GM21723 (cell line): ENCODE data around the gene TBC1D21.

Source experiments
- ATAC-seq: cut with Tn5 transposase; IDR thresholded peaks from one replicate; pipeline ENCODE4 v1.9.1; 2021; ENCODE audit warnings: mild to moderate bottlenecking, moderate library complexity; ENCODE audit not compliant: unreplicated experiment

Gene TBC1D21

DNA sequence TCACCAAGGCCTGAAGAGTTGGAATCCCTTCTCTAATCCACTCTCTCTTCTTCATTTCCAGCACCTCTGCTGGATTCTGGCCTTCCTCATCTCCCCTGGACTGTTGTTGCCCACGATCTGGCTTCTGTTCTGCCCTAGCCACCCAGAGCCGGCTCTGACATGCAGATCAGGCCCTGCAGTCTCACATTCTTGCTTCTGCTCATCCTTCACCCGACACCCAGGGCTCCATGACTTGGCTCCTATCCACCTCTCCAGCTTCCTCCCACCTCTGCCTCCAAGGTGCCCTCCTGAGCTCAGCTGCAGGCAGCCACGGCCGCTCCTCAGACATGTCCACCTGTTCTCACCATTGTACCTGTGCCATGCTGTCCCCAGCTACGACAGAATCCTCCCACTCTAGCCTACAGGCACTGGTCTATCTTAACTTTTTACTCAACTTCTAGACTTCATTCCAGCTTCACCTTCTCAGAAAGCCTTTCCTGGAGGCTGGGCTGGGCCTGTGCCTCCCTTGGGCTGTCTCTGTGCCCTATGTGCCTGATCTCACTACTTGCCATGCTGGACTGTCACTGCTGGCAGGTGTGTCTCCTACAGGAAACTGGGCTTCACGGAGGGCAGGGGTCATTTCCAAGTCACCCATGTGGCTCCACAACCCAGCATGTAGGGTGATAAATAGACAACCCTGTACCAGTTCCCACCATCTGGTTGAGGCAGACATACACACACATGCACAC, 16.0 kb upstream of the TBC1D21 start:
- no peak for ATAC-seq

DNA sequence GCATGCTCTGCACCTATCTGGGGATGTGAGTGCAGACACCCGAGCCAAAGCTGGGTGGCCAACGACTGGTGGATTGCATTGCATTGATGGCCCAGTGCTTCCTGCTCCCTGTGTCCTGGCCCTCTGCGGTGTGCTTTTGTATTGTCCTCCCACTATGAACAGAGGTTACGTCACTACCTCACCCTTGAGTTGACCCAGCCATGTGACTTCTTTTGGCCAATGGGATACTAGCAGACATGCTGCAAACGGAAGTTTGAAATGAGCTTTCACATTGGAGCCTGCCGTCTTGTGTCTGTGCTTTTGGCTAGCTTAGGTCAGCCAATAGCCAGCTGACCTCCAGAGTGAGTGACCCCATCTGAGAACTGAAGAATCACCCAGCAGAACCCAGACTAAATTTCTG, 15.3 kb upstream of the TBC1D21 start:
- ATAC-seq: no peak

DNA sequence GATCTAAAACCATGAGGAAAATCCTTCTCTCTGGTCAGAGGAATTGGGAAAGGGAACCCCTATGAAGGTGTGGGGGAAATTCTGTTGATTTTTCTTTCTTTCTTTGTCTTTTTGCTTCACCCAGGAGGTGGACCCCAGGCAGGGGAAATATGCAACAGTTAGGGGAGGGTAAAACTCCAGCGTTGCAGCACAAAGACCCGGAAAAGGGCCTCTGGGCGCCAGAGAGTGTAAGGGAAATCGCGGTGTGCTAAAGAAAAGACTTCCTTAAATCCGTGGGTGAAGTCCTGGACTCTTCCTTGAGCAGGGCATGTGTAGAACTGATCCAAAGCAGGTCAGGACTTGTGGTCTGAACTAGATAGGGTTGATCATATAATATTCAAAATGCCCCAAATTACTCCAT, 11.1 kb upstream of the TBC1D21 start:
- ATAC-seq: no peak

DNA sequence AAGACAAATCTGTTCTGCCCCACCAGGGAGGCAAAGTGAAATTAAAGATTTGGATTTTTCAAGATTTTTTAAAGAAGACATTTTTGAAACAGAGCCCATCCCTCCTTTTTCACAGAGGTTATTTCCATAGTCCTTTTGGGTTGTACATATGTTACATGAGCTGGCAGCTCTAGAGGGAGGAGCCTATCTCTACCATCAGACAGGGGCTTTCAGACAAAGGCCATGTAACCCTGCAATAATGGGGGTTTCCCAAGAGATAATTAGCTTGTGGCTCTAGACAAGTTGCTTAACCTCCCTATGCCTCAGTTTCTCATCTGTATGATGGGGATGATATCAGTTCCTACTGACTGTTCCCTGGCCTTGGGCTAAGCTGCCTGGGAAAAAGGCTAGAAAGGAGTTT, 8.0 kb upstream of the TBC1D21 start:
- no peak for ATAC-seq

DNA sequence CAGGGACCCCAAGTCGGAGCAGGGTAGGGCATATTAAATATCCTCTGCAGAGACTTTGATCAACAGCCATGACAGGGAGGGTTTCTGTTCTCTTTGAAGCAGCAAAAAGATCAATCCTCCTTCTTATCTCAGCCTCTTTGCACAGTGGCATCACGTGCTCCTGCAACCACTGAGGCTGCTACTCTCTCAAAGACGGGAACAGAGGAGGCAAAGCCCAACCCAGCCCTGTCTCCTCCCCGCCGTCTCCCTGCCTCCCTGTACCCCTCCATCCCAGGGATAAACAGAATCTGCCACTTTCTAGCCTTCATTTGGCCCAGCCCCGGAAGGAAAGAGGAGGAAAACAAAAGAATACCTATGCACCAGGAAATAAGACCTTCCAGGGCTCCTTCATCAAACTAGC, 7.5 kb upstream of the TBC1D21 start:
- ATAC-seq: no peak

DNA sequence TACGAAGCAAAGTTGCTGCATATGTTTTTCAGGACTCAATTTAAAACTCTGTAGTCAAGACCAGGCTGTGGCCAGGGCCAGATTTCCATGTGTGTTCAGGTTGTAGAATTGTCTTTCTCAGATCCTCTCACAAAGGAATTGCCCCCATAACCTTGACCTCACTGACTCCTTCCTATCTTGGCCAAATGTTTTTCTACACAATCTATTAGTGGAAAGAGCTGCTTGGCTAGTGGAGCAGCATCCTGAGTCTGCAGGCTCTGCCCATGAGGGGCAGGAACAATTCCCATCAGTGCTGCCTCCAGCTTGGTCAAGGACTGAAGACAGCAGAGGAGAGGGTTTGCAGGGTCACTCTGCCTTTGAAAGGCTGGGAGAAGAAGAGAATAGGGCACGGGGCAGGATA, 6.9 kb upstream of the TBC1D21 start:
- ATAC-seq: no peak

DNA sequence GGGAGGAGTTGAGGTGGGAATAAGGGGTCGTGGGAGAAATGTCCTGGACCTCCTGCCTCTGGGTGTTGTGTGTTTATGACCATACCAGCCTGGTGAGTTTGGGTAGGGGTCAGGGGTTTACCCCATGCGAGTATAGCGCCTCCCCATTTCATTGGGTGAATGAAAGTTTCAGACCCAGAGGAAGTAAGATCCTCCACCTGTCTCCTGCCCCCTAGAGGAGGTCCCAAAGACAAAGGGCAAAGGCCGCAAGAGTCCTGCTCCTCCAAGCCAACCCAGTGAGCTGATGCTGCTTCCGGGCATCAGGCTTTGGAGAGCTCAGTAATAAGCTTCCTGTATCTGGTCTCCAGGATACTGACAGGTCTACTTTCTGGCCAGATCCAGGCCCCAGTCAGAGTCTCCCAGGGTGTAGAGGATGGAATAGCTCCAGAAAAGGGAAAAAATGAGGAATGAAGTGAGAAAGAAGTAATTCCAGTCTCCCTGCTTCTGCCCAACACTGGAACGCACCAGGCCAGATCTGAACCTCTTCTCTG, 6.4 kb upstream of the TBC1D21 start:
- no peak for ATAC-seq

DNA sequence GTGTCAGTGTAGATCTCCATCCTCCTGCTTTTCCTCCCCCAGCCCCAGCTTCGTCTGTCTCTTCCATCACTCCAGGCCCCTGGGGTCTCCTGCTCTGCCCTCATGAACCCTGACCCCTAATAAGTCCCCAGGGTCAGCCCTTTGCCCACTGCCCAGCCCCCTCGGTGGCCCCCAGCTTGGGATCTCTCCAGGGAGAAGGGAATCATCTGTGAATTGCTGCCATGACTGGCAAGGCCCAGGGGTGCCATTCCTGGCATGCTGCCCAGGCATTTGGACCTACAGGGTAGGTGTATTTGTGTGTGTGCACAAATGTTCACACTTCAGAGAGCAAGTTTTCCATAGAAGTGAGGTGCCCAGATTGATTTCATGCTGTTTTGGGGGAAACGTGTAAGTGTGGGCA, 5.9 kb upstream of the TBC1D21 start:
- no peak for ATAC-seq

DNA sequence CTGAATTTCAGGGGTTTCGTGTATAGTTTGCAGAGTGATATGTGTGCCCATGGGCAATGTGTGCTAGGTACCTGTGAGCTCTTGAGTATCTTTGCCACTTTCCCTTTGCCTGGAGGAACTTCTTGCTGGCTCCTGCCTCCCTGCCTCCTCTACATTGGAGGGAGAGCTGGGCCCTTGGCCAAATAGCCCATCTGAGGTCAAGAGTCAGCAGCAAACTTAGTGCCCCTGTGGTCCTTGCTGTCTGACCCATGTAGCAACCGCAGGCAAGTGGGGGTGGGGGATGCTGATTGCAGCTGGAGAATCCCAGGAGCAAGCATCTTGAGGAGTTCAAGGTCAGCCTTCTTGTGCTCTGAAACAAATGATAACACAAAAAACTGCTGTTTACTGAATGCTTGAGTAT, 5.4 kb upstream of the TBC1D21 start:
- ATAC-seq: no peak

DNA sequence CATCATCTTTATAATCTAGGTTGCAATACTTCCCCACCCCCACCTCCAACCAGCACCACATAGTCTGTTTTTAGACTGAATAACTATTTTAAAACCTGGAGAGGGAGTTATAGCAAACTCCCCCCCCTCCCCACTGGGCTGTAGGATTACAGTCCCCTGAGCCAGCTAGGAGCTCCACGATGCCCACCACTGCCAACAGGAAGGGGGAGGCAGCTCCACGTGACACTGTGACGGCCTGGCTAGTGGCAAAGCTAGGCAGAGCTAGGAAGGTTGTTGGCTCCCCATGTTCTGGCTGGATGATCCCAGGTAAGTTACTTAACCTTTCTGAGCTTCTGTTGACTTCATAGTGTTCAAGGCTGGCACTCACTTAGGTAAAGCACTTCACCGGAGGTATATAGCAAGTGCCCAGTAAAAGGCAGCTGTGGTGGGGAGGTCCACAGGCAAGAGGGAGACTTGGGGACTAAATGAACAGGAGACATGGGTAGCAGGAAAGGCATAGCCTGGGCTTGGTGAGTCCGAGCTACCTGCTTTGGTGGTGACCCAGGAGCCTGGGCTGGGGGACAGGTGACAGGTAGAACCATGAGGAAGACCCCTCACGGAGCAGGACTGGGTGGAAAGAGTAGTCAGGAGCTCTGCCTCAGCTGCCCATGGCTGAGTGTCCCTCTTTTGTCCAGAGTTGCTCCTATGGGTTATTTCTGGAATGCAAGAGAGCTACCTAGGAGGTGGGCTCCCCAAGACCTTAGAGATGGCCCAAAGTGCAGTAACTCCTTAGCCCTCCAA, 4.0 kb upstream of the TBC1D21 start:
- no peak for ATAC-seq

DNA sequence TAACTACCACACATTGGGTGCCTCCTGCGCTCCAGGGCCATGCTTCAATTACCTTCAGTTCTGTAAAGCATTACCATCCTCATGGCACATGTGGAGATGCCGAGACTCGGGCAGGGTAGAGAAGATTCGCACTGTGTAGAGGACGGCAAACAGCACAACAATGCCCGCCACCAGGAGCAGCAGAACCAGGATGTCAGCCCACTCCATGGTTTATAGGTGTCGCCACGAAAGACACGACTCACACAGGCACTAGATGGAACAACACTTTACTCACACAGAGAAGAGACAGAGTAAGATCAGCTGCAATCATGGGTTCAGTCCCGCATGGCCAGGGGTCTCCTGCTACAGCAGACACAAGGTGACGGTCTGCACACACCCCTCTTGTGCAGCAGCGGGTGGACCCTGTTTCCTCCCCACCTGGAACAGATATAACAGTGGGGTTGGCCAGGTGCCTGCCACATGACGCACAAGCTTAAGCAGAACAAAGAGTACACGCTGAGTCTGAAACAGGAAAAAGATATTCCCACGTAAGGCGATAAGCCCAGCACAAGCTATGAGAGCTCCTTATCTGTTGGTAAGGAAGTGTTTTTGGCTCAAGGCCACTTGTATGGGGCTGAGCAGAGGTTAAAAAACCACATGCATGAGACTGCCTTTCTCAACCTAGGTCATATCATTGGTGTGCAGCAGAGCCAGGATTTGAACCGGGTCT, 2.5 kb upstream of the TBC1D21 start:
- ATAC-seq: no peak

DNA sequence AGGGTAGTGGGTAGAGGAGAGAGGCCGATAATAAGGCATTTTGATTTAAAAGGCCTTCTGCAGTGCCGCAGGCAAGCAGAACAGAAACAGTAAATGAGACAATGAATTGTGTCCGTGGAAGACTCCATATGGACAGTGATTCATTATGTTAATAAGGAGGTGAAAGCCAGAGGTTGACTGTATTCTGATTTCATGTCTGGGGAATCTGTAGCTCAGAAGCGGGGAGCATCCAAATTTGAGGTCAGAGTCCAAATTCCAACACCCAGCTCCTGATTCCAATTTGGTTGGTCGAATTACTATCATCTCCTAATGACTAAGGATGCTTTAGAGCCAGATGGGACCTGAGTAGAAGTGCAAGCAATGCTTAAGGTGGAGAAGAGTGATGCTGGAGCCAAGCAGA, 1.0 kb upstream of the TBC1D21 start:
- no peak for ATAC-seq

DNA sequence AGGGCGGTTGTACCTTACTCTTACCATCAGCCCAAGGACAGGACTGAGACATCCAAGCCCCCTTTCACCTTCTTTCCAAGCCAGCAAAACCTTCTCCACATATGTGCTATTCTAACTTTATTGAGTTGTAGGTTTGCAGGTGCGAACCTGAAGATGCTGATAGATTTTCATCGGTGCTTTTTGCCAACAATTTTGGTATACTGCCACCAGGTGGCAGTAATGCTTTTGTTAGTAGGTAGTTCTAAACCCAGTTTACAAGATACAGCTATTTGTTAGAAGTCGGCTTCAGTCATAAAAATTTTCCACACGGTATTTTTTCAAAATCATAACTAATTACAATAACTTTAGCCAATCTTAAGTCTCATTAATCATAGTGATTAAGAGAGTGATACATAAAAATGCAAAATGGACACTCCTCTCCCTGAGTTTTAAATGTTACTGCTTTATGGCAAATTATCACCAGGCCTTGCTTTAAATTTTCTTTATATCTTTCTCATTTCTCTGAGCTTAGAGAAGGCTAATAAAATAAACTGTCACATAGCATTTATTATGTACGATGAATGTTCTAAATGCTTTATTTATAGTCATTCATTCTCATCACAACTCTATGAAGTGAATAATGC, 636 bp downstream of the TBC1D21 start:
- ATAC-seq: no peak

DNA sequence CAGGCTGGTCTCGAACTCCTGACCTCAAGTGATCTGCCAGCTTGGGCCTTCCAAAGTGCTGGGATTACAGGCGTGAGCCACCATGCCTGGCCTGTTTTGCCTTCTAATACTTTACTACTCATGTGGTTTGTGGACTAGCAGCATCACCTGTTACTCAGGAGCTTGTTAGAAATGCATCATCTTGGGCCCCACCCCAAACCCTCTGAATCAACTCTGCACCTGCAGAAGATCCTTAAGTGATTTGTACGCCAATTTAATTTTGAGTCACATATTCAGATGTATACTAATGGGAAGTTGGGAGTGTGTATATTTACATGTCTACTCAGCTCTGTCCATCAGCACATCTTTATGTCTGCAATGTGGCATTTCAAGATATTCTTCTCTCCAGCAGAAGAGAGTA, 6.1 kb downstream of the TBC1D21 start:
- ATAC-seq: no peak

DNA sequence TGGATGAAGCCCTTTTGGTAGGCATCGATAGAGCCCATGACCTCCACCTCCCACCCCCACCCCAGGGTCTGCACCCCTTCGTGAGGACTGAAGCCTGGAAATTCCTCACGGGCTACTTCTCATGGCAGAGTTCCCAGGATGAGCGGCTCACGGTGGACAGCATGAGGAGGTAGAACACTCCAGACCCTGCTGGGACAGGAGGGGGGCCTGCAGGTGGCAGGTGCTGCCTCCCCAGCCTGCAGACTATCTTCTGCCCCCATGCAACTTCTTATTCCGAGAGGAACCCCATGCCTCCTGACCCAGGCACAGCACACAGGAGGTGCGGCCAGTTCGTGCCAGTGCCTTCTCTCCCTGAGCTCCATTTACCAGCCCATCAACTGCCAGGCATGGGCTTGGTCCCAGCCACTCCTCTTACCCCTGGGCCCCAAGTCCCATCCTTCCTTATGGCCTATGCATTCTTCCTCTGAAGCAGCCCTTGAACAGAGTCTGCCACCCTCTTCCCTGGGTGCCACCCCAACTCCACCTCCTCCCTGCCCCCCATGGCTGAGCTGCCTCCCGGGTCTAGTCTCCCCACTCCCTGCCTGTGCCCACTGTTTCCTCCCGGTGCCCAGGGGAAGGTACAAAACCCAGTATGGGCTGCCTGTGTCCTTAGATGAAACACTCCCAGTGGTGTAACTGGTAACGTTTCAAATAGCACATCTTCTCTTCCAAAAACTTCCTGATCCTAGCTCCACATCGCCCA, 8.4 kb downstream of the TBC1D21 start:
- ATAC-seq: no peak

DNA sequence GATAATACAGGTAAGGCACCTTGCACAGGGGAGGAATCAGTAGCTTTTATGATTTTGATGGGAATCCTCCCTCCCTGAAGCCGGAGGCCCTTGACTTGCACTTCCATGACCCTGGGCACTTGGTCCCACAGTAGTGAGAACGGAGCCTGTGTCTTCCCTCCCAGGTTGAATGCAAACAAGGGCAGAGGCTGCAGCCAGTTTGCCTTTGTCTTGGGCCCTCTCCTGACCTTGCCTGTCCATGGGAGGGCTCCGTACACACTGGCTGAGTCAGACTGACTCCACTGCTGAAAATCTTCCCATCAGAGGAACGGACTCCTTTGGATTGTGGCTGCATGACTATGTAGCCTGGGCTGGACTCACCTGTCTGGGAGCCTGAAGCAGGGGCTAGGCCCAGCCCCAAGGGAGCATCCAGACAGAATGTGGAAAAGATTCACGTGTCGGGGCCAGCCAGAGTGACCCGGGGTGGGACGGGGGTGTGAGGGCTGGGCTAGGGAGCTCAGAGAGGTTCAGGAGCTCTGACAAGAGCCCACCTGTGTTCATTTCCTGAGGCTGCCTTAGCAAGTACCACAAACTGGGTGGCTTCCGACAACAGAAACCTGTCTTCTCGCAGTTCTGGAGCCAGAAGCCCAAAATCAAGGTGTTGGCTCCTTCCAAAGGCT, 9.5 kb downstream of the TBC1D21 start:
- no peak for ATAC-seq

DNA sequence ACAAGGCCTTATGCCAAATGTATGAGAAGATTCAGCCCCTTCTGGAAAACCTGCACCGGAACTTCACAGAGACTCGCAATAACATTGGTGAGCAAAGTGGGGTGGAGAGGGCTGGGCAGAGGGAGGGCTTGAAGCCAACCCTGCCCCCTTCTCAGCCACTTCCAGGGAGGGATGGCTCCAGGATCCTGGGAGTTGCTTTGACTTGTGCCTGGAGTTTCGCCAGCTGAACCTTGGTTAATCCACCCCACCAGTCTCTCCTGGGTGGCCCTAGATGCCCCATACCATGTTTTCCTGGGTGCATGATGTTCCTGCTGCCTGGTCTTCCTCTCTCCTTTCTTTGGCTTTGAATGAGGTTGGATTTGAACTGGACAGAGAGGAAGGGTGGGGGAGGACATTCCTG, 10.8 kb downstream of the TBC1D21 start:
- no peak for ATAC-seq

DNA sequence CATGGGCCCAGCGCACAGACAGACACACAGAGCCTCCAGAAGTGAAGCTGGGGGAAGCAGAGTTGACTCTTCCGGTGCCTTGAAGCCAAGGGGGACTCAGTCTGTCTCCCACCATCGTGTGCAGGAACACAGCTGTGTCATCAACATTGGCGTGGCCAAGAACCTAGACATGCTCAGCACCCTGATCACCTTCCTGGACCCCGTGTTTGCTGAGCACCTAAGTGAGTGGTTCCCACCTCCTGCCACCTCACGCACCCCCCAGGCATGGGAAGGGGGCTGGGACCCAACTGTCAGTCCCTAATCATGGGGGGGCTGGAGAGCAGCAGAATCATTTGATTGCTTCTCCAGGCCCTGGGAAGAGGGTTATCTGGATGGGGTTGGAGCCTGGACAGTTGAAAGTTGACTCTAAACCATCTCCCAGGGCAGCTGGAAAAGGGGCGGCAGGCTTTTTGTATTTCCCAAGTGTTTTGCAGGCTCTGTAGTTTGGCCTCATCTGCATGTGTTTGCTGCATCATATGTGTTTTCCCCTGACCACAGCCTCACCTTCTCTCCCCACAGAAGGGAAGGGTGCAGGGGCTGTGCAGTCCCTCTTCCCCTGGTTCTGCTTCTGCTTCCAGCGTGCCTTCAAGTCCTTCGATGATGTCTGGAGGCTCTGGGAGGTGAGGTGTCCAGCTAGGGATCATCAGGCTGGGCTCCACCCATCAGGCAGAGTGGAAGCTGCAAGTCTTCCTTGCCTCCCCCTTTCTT, 12.8 kb downstream of the TBC1D21 start:
- ATAC-seq: no peak

DNA sequence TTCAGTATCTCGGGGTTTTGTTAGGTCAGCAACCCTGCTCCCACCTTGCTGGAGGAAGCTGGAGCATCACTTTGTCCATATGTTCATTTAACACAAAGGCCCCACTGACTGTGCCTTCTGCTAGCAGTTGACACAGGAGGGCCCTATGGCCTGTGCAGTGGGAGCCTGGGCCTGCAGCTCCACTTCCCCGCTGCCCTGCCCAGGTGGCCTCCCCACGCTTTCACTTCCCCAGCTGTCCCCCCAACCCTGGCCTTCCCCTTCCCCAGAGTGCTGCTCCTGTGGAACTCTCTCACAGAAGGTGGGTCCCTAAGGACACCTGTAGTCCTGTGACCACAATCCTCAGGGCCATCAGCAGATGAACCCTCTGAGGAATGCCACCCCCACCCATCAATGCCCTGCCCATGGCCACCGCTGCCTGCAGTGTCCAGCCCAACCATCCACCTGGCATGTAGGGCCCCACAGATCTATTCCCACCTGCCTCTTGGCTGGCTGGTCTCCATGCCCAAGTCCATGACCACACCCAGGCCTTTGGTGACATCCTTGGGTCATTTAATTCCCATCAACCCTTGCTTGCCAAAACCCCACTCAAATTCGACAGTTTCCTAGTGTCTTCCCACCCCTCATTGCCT, 13.5 kb downstream of the TBC1D21 start:
- ATAC-seq: no peak
